Esophagus squamous epithelium (tissue), 5 donors: ENCODE data around the gene SPEG. TPM values are rescaled to one million over a fixed set of nuclear protein-coding genes. Genes with fewer than 3 reads are reported as not detected.

Source experiments
- DNase-seq: peaks from one replicate; lab custom pipeline; 2025; lab: John Stamatoyannopoulos, UW
- H3K27ac ChIP-seq, 4 donors: fragments of 200-600 bp; sonication (generic); one replicate each; pipeline ENCODE4 v1.5.1; 2016 to 2019; ENCODE audit warnings: mild to moderate bottlenecking in 1 of 4
- H3K27me3 ChIP-seq, 4 donors: fragments of 200-600 bp; sonication (generic); 1 replicate in 3 of 4; 2 replicates in 1 of 4; pipeline versions ENCODE4 v1.5.1 to v1.6.0; 2017 to 2021; ENCODE audit warnings: antibody characterized with exemption in 1 of 4
- H3K36me3 ChIP-seq, 3 donors: fragments of 200-600 bp; sonication (generic); one replicate each; pipeline ENCODE4 v1.5.1; 2016 to 2019
- H3K4me1 ChIP-seq, 3 donors: fragments of 200-600 bp; sonication (generic); one replicate each; pipeline ENCODE4 v1.5.1; 2017 to 2019
- H3K4me3 ChIP-seq, 4 donors: fragments of 200-600 bp; sonication (generic); 1 replicate in 3 of 4; 2 replicates in 1 of 4; pipeline ENCODE4 v1.5.1; 2016 to 2019; ENCODE audit warnings: mild to moderate bottlenecking in 2 of 4, moderate library complexity in 1 of 4
- H3K9me3 ChIP-seq, 3 donors: fragments of 200-600 bp; sonication (generic); one replicate each; pipeline ENCODE4 v1.5.1; 2016 to 2019
- CTCF ChIP-seq, 6 experiments: fragments of 450-650 bp in 4 of 6; fragments of 200-600 bp in 2 of 6; sonication (generic) in 2 of 6; IDR thresholded peaks; one replicate each; pipeline ENCODE4 v1.5.1; 2016 to 2019; ENCODE audit warnings: antibody characterized with exemption in 6 of 6, mild to moderate bottlenecking in 4 of 6, moderate library complexity in 4 of 6
- POLR2A ChIP-seq, 4 donors: fragments of 450-650 bp; IDR thresholded peaks; one replicate each; pipeline ENCODE4 v1.6.1; 2017; ENCODE audit warnings: antibody characterized with exemption in 4 of 4, mild to moderate bottlenecking in 4 of 4, moderate library complexity in 3 of 4
- WGBS, 2 donors: methylation state at CpG; one replicate each; pipeline ENCODE4 v1.1.5; 2018; 5-methylcytosine and 5-hydroxymethylcytosine counted together
- intact Hi-C: fragments of 100-400 bp; cut with DNase I; formaldehyde crosslinking; loops from one replicate; pipeline ENCODE4 v1.15.0; 2022
- total RNA-seq, 4 donors: library from RNA; depleted of rRNA; stranded (reverse); fragments of >200 nt; gene quantifications; one replicate each; pipeline ENCODE4 v1.1.0, GENCODE V29; 2016
- donor health status: DM: yes; HTN: yes; CAD: no.

The SPEG gene
- total RNA-seq, 4 donors from 2014 or later = 3.8 to 29.0 (median 5.0) TPM

GRCh38 chr2:219514196-219514761 lies 79.6 kb downstream of the SPEG start, which contains the start of gene ASIC4:
ASIC4 (plus strand) TSS chr2:219514482; CDS start chr2:219514725, 243 bp downstream.
- DNase-seq = no peak
- peak within 1 kb of the TSS in 1 of 4 donors; percentile 23 for H3K4me3 ChIP-seq
- no peak within 1 kb of the TSS for H3K27ac ChIP-seq
- no CpG with 5 or more reads among the region's 31 CpGs for WGBS, 2 donors
- H3K27me3 ChIP-seq = peaks cover 5 to 100% (median 20%) of the 10 kb centered on the region in 4 donors
- no peak for TF ChIP-seq POLR2A (IDR thresholded peaks at IDR 0.05)
- no peak for TF ChIP-seq CTCF (IDR thresholded peaks at IDR 0.05)
- H3K36me3 ChIP-seq = no peaks in the 10 kb centered on the region
- intact Hi-C loops = no loop called here
- no peaks in the 10 kb centered on the region for H3K9me3 ChIP-seq
- H3K4me1 ChIP-seq = peaks cover 10 to 35% (median 14%) of the 10 kb centered on the region in 3 donors

- Histone ChIP-seq H3K9me3 (no peaks in the 10 kb centered on the region), H3K4me1 (peaks cover 4 to 29% (median 8%) of the 10 kb centered on the region in 3 donors), H3K4me3 (no peak overlapping the region), H3K27ac (no peak overlapping the region), H3K36me3 (no peaks in the 10 kb centered on the region), H3K27me3 (peaks cover 5 to 100% (median 20%) of the 10 kb centered on the region in 4 donors)
- DNase-seq = no peak
- intact Hi-C loops = no loop called here
- TF ChIP-seq CTCF (IDR thresholded peaks at IDR 0.05) (no peak), POLR2A (IDR thresholded peaks at IDR 0.05) (no peak)
- WGBS, 2 donors = 80 to 90% methylated on average over 2 to 3 of the region's 21 CpGs
These were observed 80.2 kb downstream of the SPEG start for GRCh38 chr2:219514836-219515235.

- WGBS, 2 donors = 48 to 56% methylated on average over 11 to 13 of the region's 17 CpGs
- Histone ChIP-seq H3K4me1 (peaks cover 0 to 25% (median 5%) of the 10 kb centered on the region in 3 donors), H3K36me3 (no peaks in the 10 kb centered on the region), H3K4me3 (no peak overlapping the region), H3K27ac (no peak overlapping the region), H3K27me3 (peaks cover 5 to 100% (median 17%) of the 10 kb centered on the region in 4 donors), H3K9me3 (no peaks in the 10 kb centered on the region)
- DNase-seq = no peak
- TF ChIP-seq POLR2A (IDR thresholded peaks at IDR 0.05) (no peak), CTCF (IDR thresholded peaks at IDR 0.05) (no peak)
- intact Hi-C loops = no loop called here
These were observed 81.4 kb downstream of the SPEG start for GRCh38 chr2:219515874-219516629.

GRCh38 chr2:219516888-219517287 lies 82.2 kb downstream of the SPEG start:
- H3K27me3 ChIP-seq = peaks cover 5 to 100% (median 18%) of the 10 kb centered on the region in 4 donors
- no peak for DNase-seq
- intact Hi-C loops = no loop called here
- H3K4me3 ChIP-seq = no peak overlapping the region
- H3K4me1 ChIP-seq = peaks cover 6 to 33% (median 11%) of the 10 kb centered on the region in 3 donors
- H3K27ac ChIP-seq = no peak overlapping the region
- TF ChIP-seq POLR2A (IDR thresholded peaks at IDR 0.05) (no peak), CTCF (IDR thresholded peaks at IDR 0.05) (no peak)
- H3K36me3 ChIP-seq = no peaks in the 10 kb centered on the region
- WGBS, 2 donors = 39 to 57% methylated on average over 7 of the region's 7 CpGs
- H3K9me3 ChIP-seq = no peaks in the 10 kb centered on the region
